Left ventricle myocardium inferior (tissue), 1 donor: Measurements from ENCODE around the gene ENPP4. TPM values are rescaled to one million over a fixed set of nuclear protein-coding genes. Genes with fewer than 3 reads are reported as not detected.
"Not testable (repeated sequence)": the region's sequence is repeated elsewhere in the genome, so short reads cannot be mapped to it uniquely, and the experiment has no call there.

ENCODE experiments used
- DNase-seq: peaks from one replicate; pipeline ENCODE4 v3.0.0-alpha.2; 2020
- H3K27ac ChIP-seq: fragments of 200-600 bp; replicated peaks from 2 replicates; pipeline ENCODE4 v1.8.0; 2021
- H3K27me3 ChIP-seq: fragments of 200-600 bp; 2 replicates; pipeline ENCODE4 v1.8.0; 2021; ENCODE audit warnings: low read depth
- H3K36me3 ChIP-seq: fragments of 200-600 bp; 2 replicates; pipeline ENCODE4 v1.8.0; 2021
- H3K4me1 ChIP-seq: fragments of 200-600 bp; 2 replicates; pipeline ENCODE4 v1.8.0; 2021
- H3K4me3 ChIP-seq: fragments of 200-600 bp; 2 replicates; pipeline ENCODE4 v1.8.0; 2021; ENCODE audit warnings: mild to moderate bottlenecking, moderate library complexity
- H3K9me3 ChIP-seq: fragments of 200-600 bp; replicated peaks from 2 replicates; pipeline ENCODE4 v1.8.0; 2021
- CTCF ChIP-seq: fragments of 200-600 bp; IDR thresholded peaks from 2 replicates; pipeline ENCODE4 v1.8.0; 2021; ENCODE audit warnings: antibody characterized with exemption, mild to moderate bottlenecking, borderline replicate concordance
- intact Hi-C: fragments of 100-400 bp; cut with micrococcal nuclease; formaldehyde crosslinking; loops from one replicate; pipeline ENCODE4 v1.11.0; 2022
- total RNA-seq: library from RNA; stranded (reverse); fragmentation: NEBNext Ultra II Directional; extraction: Animal tissue kit (Norgen Biotek cat#: 25700); gene quantifications from one replicate; pipeline ENCODE4 v1.2.1, GENCODE V29; 2021
- donor health status: DM: no; HTN: yes; CAD: no; lungs with severe emphysema.

Gene ENPP4
- total RNA-seq, 1 donor from 2014 or later: 21.9 TPM

GRCh38 chr6:46130666-46131065 lies 877 bp downstream of the ENPP4 start:
- intact Hi-C loops: no loop called here
- Histone ChIP-seq H3K4me3 (peak overlapping the region; percentile 79), H3K9me3 (no peaks in the 10 kb centered on the region), H3K4me1 (peaks cover 57% of the 10 kb centered on the region), H3K27me3 (no peaks in the 10 kb centered on the region), H3K36me3 (no peaks in the 10 kb centered on the region), H3K27ac (peak overlapping the region; percentile 85)
- TF ChIP-seq CTCF: no peak
- no peak for DNase-seq

- H3K36me3 ChIP-seq, H3K4me3 ChIP-seq, H3K27me3 ChIP-seq, intact Hi-C loops, DNase-seq, H3K27ac ChIP-seq, H3K9me3 ChIP-seq: not testable (repeated sequence)
- H3K4me1 ChIP-seq: peaks cover 63% of the 10 kb centered on the region
These were observed 1.5 kb downstream of the ENPP4 start for GRCh38 chr6:46131291-46131690.

- H3K27ac ChIP-seq: peak overlapping the region; percentile 51
- H3K4me1 ChIP-seq: peaks cover 63% of the 10 kb centered on the region
- DNase-seq: no peak
- no peaks in the 10 kb centered on the region for H3K27me3 ChIP-seq
- no peaks in the 10 kb centered on the region for H3K9me3 ChIP-seq
- no peak for TF ChIP-seq CTCF
- H3K36me3 ChIP-seq: no peaks in the 10 kb centered on the region
- intact Hi-C loops: no loop called here
- no peak overlapping the region for H3K4me3 ChIP-seq
These were observed 4.4 kb downstream of the ENPP4 start for GRCh38 chr6:46134216-46134615.

- Histone ChIP-seq H3K4me1 (peaks cover 57% of the 10 kb centered on the region), H3K36me3 (no peaks in the 10 kb centered on the region), H3K27me3 (no peaks in the 10 kb centered on the region), H3K27ac (peak overlapping the region; percentile 51), H3K9me3 (no peaks in the 10 kb centered on the region), H3K4me3 (no peak overlapping the region)
- DNase-seq: no peak
- TF ChIP-seq CTCF: no peak
- intact Hi-C loops: no loop called here
These were observed 5.4 kb downstream of the ENPP4 start for GRCh38 chr6:46135176-46135575.

GRCh38 chr6:46136831-46137230 lies 7.0 kb downstream of the ENPP4 start:
- Histone ChIP-seq H3K4me1 (peaks cover 48% of the 10 kb centered on the region), H3K27ac (peak overlapping the region; percentile 35), H3K9me3 (no peaks in the 10 kb centered on the region), H3K27me3 (no peaks in the 10 kb centered on the region), H3K36me3 (no peaks in the 10 kb centered on the region), H3K4me3 (no peak overlapping the region)
- intact Hi-C loops: no loop called here
- no peak for TF ChIP-seq CTCF
- no peak for DNase-seq

GRCh38 chr6:46137387-46137786 lies 7.6 kb downstream of the ENPP4 start:
- TF ChIP-seq CTCF: no peak
- no peaks in the 10 kb centered on the region for H3K9me3 ChIP-seq
- intact Hi-C loops: no loop called here
- DNase-seq: no peak
- H3K4me1 ChIP-seq: peaks cover 48% of the 10 kb centered on the region
- no peak overlapping the region for H3K4me3 ChIP-seq
- H3K27ac ChIP-seq: peak overlapping the region; percentile 35
- no peaks in the 10 kb centered on the region for H3K36me3 ChIP-seq
- no peaks in the 10 kb centered on the region for H3K27me3 ChIP-seq
